ENCODE data around the gene ETAA1.

Gene ETAA1

GRCh38 chr2:67416136-67416535, 19.0 kb downstream of the ETAA1 start:
- TF ChIP-seq MAX (IDR thresholded peaks at IDR 0.05) (no peak), ZBTB7A (IDR thresholded peaks at IDR 0.05; ENCODE audit: low read depth) (no peak), FOXM1 (IDR thresholded peaks at IDR 0.05; ENCODE audit: borderline replicate concordance, low read depth) (no peak), EP300 (IDR thresholded peaks at IDR 0.05; ENCODE audit: borderline replicate concordance) (no peak), RAD21 (IDR thresholded peaks at IDR 0.05; ENCODE audit: low read depth) (no peak), TEAD4 (IDR thresholded peaks at IDR 0.05) (no peak)

- TF ChIP-seq CEBPB (IDR thresholded peaks at IDR 0.05) (no peak), TEAD4 (IDR thresholded peaks at IDR 0.05) (no peak), NFIC (IDR thresholded peaks at IDR 0.05) (no peak), EP300 (IDR thresholded peaks at IDR 0.05; ENCODE audit: borderline replicate concordance) (no peak), EGR1 (IDR thresholded peaks at IDR 0.05) (no peak)
- TF ChIP-seq, protein P1, sequence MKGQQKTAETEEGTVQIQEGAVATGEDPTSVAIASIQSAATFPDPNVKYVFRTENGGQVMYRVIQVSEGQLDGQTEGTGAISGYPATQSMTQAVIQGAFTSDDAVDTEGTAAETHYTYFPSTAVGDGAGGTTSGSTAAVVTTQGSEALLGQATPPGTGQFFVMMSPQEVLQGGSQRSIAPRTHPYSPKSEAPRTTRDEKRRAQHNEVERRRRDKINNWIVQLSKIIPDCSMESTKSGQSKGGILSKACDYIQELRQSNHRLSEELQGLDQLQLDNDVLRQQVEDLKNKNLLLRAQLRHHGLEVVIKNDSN (IDR thresholded peaks at IDR 0.05) = no peak
These were observed 26.4 kb downstream of the ETAA1 start for GRCh38 chr2:67423489-67423888.

- TF ChIP-seq RAD21 (IDR thresholded peaks at IDR 0.05; ENCODE audit: low read depth) (0 out of 2 replicates have a peak, but pooled peaks have one; percentile 18), EGR1 (IDR thresholded peaks at IDR 0.05) (no peak), TEAD4 (IDR thresholded peaks at IDR 0.05) (peak; percentile 99), MAX (IDR thresholded peaks at IDR 0.05) (peak; percentile 93), NFIC (IDR thresholded peaks at IDR 0.05) (peak; percentile 98), TCF12 (IDR thresholded peaks at IDR 0.05; ENCODE audit: low read depth) (peak; percentile 99), FOXM1 (IDR thresholded peaks at IDR 0.05; ENCODE audit: borderline replicate concordance, low read depth) (peak; percentile 93), CREB1 (IDR thresholded peaks at IDR 0.05; ENCODE audit: low read depth) (no peak), YY1 (IDR thresholded peaks at IDR 0.05; ENCODE audit: low read depth) (peak; percentile 80), ZBTB7A (IDR thresholded peaks at IDR 0.05; ENCODE audit: low read depth) (no peak), CEBPB (IDR thresholded peaks at IDR 0.05) (peak; percentile 7; the same call in 1 of the 2 replicates), EP300 (IDR thresholded peaks at IDR 0.05; ENCODE audit: borderline replicate concordance) (peak; percentile 98), TAF1 (IDR thresholded peaks at IDR 0.05; ENCODE audit: low read depth) (no peak), REST (IDR thresholded peaks at IDR 0.05; ENCODE audit: low read depth) (no peak)
- TF ChIP-seq, protein P1 (IDR thresholded peaks at IDR 0.05) = peak; percentile 38
These were observed 39.1 kb downstream of the ETAA1 start for GRCh38 chr2:67436221-67436620.

DNA sequence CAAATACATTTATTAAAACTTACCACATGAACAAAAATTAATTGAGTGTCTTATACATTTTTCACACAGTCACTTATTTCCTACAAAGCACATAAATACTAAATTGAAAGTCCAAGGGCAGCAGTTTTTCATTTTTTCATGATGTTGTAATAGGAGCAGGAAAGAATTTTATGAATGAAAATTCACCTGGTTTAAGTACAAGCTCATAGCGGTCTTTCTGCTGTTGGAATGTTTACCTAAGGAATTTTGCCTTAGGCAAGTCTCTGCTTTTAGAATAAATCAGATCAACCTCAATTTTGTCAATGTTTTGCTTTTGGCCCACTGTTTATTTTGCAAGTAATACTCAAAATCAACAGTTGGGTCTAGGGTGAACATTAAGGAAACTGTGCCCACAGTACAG, 40.0 kb downstream of the ETAA1 start:
- TF ChIP-seq RAD21 (IDR thresholded peaks at IDR 0.05; ENCODE audit: low read depth) = no peak
- TF ChIP-seq TAF1 (IDR thresholded peaks at IDR 0.05; ENCODE audit: low read depth) = no peak
- TF ChIP-seq MAX (IDR thresholded peaks at IDR 0.05) = no peak
- peak; percentile 80 for TF ChIP-seq TEAD4 (IDR thresholded peaks at IDR 0.05)
- no peak for TF ChIP-seq YY1 (IDR thresholded peaks at IDR 0.05; ENCODE audit: low read depth)
- TF ChIP-seq TCF12 (IDR thresholded peaks at IDR 0.05; ENCODE audit: low read depth) = no peak
- peak; percentile 38; the same call in 1 of the 2 replicates for TF ChIP-seq EP300 (IDR thresholded peaks at IDR 0.05; ENCODE audit: borderline replicate concordance)
- TF ChIP-seq CEBPB (IDR thresholded peaks at IDR 0.05) = peak; percentile 28; the same call in 1 of the 2 replicates
- no peak for TF ChIP-seq CREB1 (IDR thresholded peaks at IDR 0.05; ENCODE audit: low read depth)
- 0 out of 2 replicates have a peak, but pooled peaks have one; percentile 17 for TF ChIP-seq NFIC (IDR thresholded peaks at IDR 0.05)
- TF ChIP-seq, protein P1 (IDR thresholded peaks at IDR 0.05) = no peak
- TF ChIP-seq FOXM1 (IDR thresholded peaks at IDR 0.05; ENCODE audit: borderline replicate concordance, low read depth) = peak; percentile 50; the same call in 1 of the 2 replicates
- TF ChIP-seq ZBTB7A (IDR thresholded peaks at IDR 0.05; ENCODE audit: low read depth) = no peak
- no peak for TF ChIP-seq REST (IDR thresholded peaks at IDR 0.05; ENCODE audit: low read depth)
- no peak for TF ChIP-seq EGR1 (IDR thresholded peaks at IDR 0.05)

- TF ChIP-seq, protein P1 (IDR thresholded peaks at IDR 0.05) = no peak
- TF ChIP-seq TAF1 (IDR thresholded peaks at IDR 0.05; ENCODE audit: low read depth) = no peak
- no peak for TF ChIP-seq TEAD4 (IDR thresholded peaks at IDR 0.05)
- no peak for TF ChIP-seq ZBTB7A (IDR thresholded peaks at IDR 0.05; ENCODE audit: low read depth)
- no peak for TF ChIP-seq EP300 (IDR thresholded peaks at IDR 0.05; ENCODE audit: borderline replicate concordance)
- TF ChIP-seq CREB1 (IDR thresholded peaks at IDR 0.05; ENCODE audit: low read depth) = no peak
- no peak for TF ChIP-seq MAX (IDR thresholded peaks at IDR 0.05)
- no peak for TF ChIP-seq CEBPB (IDR thresholded peaks at IDR 0.05)
- TF ChIP-seq YY1 (IDR thresholded peaks at IDR 0.05; ENCODE audit: low read depth) = no peak
- TF ChIP-seq EGR1 (IDR thresholded peaks at IDR 0.05) = no peak
- TF ChIP-seq RAD21 (IDR thresholded peaks at IDR 0.05; ENCODE audit: low read depth) = no peak
- TF ChIP-seq FOXM1 (IDR thresholded peaks at IDR 0.05; ENCODE audit: borderline replicate concordance, low read depth) = no peak
- no peak for TF ChIP-seq REST (IDR thresholded peaks at IDR 0.05; ENCODE audit: low read depth)
- TF ChIP-seq TCF12 (IDR thresholded peaks at IDR 0.05; ENCODE audit: low read depth) = no peak
- no peak for TF ChIP-seq NFIC (IDR thresholded peaks at IDR 0.05)
These were observed 41.2 kb downstream of the ETAA1 start for GRCh38 chr2:67438337-67438736.

Data from Ishikawa (cell line).